ENCODE results near the gene NIF3L1. TPM values are rescaled to one million over a fixed set of nuclear protein-coding genes. Genes with fewer than 3 reads are reported as not detected.

Gene NIF3L1
- total and polyA plus RNA-seq, 2 of the 13 experiments (the other 11 are each of a cell fraction or from before 2014, with no cell fraction given) = 67.9 to 75.2 TPM

- TF ChIP-seq ZBTB49 (CRISPR knock-in tag; IDR thresholded peaks at IDR 0.05; ENCODE audit: borderline replicate concordance) (no peak), DNMT3B (CRISPR knock-in tag; conservative IDR thresholded peaks at IDR 0.05) (0 out of 2 replicates have a peak, but pooled peaks have one; percentile 29), SMAD3 (CRISPR knock-in tag; IDR thresholded peaks at IDR 0.05) (peak; percentile 71; the same call in 1 of the 2 replicates), CERS6 (CRISPR knock-in tag; IDR thresholded peaks at IDR 0.05) (no peak), ZNF275 (CRISPR knock-in tag; IDR thresholded peaks at IDR 0.05; ENCODE audit: borderline replicate concordance) (peak; percentile 83), ZNF776 (CRISPR knock-in tag; IDR thresholded peaks at IDR 0.05) (no peak; the same call in 1 of the 2 replicates), ARNT (IDR thresholded peaks at IDR 0.05) (no peak), ETS1 (CRISPR knock-in tag; IDR thresholded peaks at IDR 0.05) (peak; percentile 95), PHF8 (CRISPR knock-in tag; IDR thresholded peaks at IDR 0.05) (peak; percentile 72), ESRRA (CRISPR knock-in tag; IDR thresholded peaks at IDR 0.05; ENCODE audit: low read depth) (peak; percentile 45; the same call in 1 of the 2 replicates), SYNCRIP (IDR thresholded peaks at IDR 0.05; ENCODE audit: insufficient read depth, low read depth, low read length) (no peak), ZNF296 (CRISPR knock-in tag; conservative IDR thresholded peaks at IDR 0.05) (no peak), HNRNPK (IDR thresholded peaks at IDR 0.05; ENCODE audit: low read depth, low read length, poor library complexity, severe bottlenecking) (no peak), ZNF550 (CRISPR knock-in tag; IDR thresholded peaks at IDR 0.05; ENCODE audit: borderline replicate concordance) (no peak), YY1 (IDR thresholded peaks at IDR 0.05; ENCODE audit: insufficient read depth, insufficient replicate concordance, low read depth, low read length) (peak; percentile 77), PITX1 (CRISPR knock-in tag; IDR thresholded peaks at IDR 0.05) (peak; percentile 4; the same call in 1 of the 2 replicates), DMAP1 (CRISPR knock-in tag; IDR thresholded peaks at IDR 0.05) (peak; percentile 93; the same call in 1 of the 2 replicates), UBTF (CRISPR knock-in tag; IDR thresholded peaks at IDR 0.05) (peak; percentile 98)
Observed at GRCh38 chr2:200888704-200889625, at the start of gene NIF3L1, which contains the start of gene PPIL3 (continued).
